Measurements from ENCODE around the gene PFDN2. TPM values are rescaled to one million over a fixed set of nuclear protein-coding genes. Genes with fewer than 3 reads are reported as not detected.
"Not testable (repeated sequence)": the region's sequence is repeated elsewhere in the genome, so short reads cannot be mapped to it uniquely, and the experiment has no call there.

The PFDN2 gene
- total RNA-seq, 1 experiment from 2014 or later = 200 TPM

DNA sequence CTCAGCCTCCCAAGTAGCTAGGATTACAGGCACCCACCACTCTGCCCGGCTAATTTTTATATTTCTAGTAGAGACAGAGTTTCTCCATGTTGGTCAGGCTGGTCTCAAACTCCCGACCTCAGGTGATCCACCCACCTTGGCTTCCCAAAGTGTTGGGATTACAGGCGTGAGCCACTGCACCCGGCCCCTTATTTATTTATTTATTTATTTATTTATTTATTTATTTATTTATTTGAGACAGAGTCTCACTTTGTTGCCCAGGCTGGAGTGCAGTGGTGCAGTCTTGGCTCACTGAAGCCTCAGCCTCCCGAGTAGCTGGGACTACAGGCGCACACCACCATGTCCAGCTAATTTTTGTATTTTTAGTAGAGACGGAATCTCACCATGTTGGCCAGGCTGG lies 52.2 kb downstream of the PFDN2 start:
- not testable (repeated sequence) for DNase-seq (ENCODE audit: extremely low read depth, low read depth)

DNA sequence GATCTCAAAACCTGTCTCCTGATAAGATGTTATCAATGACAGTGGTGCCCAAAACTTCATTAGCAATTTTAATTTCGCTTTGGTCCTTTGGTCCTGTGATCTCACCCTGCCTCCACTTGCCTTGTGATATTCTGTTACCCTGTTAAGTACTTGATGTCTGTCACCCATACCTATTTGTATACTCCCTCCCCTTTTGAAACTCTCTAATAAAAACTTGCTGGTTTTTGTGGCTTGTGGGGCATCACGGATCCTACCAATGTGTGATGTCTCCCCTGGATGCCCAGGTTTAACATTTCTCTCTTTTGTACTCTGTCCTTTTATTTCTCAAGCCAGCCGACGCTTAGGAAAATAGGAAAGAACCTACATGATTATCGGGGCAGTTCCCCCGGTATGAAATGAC lies 53.9 kb downstream of the PFDN2 start:
- not testable (repeated sequence) for DNase-seq (ENCODE audit: extremely low read depth, low read depth)

DNA sequence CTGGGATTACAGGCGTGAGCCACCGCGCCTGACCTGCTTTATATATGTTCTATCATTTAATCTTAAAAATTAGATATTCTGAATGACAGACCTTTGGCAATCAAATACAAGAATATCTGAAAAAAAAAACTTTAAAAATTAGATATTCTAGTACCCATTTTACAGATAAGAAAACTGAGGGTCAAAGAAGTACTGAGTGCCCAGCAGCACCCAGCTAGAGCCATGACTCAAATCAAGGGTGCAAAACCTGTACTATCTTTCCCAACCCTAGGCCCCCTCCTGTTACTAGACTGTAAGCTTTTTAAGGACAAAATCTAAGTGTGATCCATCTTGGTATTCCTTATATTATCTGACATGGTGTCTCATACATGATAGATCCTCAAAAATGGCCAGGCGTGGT lies 56.4 kb downstream of the PFDN2 start:
- DNase-seq (ENCODE audit: extremely low read depth, low read depth) = no peak

DNA sequence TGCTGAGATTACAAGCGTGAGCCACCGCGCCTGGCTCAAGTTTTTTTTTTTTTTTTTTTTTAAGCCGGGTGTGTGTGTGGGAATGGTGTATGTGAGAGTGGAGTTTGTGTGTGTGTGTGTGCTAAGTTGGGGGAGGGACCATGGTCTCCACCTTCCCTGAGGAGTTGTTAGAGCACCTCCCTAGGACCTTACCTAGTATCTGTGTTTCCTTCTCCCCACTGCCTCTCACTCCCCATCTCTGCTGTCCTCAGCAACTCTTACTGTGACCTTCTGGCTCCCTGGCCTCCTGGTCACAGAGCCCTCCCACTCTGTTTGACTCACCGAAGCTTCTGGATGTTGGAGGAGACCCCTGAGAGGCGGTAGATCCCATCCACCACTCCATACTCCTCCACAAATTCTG lies 58.5 kb downstream of the PFDN2 start:
- no peak for DNase-seq (ENCODE audit: extremely low read depth, low read depth)

DNA sequence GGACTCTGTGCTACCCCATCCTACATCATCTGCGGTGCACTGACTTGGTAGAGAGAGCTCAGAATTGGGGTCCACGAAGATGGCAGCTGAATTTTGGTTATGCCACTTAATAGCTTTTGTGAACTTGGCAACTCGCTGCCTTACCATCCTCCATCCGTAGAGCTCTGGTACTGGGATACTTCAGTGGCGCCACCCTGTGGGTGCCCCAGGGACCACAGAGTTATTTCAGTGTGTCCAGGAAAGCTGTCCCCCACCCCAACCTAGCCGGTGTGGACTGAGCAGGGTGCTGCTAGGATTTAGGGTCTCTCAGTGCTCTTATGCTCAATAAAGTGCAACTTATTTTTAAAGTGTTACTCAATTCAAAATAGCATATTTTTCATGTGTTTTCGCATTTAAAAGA lies 63.0 kb downstream of the PFDN2 start:
- DNase-seq (ENCODE audit: extremely low read depth, low read depth) = no peak

DNA sequence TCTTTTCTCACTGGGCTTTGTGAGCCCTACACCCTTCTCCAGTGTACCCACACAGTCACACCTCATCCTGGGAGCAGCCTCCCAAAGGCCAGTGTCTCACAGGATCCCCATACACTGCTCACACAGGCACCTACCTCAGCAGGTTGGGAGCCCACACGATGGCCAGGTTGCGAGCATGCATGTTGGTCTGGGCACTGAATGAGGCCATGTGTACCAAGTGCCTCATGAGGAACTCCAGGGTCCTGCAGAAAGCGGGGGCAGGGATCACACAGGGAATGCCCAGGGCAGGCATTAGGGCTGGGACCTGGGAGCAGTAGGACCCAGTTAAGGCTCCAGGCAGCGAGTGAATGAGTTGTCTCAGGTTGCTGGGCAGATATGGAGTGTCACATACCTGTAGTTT lies 63.6 kb downstream of the PFDN2 start:
- DNase-seq (ENCODE audit: extremely low read depth, low read depth) = no peak

DNA sequence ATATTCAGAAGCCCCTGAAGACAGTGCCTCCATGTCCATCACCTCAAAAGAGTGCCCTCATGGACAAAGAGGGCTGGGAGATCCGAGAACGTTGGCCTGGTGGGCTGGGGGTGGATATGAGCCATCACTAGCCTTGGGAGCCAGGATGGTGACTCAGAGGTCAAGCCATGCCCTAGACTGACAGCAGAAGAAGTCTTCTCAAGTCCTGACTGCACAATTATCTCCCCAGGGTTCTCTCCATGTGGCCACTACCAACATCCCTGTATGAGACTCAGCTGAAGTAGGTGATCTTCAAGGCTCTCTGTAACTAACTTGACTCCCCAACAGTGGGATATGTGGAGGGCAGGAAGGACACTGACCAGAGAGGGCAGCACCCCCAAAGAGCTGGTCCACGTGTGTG lies 64.9 kb downstream of the PFDN2 start:
- DNase-seq (ENCODE audit: extremely low read depth, low read depth) = no peak

DNA sequence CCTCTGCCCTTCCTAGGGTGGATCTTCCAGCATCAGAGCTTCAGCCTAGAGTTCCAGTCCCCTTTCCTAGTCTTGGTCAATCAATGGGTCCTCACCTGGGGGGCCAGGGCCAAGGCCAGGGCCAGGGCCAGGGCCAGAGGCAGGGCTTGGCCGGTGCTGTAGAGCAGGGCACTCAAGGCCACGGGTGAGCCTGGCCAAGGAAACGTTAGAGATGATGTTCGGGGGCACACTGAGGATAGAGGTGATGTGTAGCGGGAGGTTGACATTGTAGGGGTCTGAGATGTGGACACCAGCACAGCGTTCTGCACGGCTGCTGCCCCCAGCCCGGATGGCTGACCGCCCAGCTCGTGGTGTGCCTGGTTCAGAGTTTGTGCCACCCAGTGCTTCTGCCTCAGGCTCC lies 66.6 kb downstream of the PFDN2 start:
- no peak for DNase-seq (ENCODE audit: extremely low read depth, low read depth)

Small RNA genes within 50 kb of the gene (small RNA-seq; reads per million reads assigned to genes)
- gene RF01225 = 0 reads per million in 2 experiments

Other genes starting within 250 kb of the PFDN2 start
- not detected in 2 replicates for gene ITLN1, start 232.9 kb downstream of the PFDN2 start, total RNA-seq (2014; rRNA removed; shearing (Covaris generic))
- gene ITLN2, start 163.2 kb downstream of the PFDN2 start, total RNA-seq (2014; rRNA removed; shearing (Covaris generic)) = not detected in 2 replicates
- 20.7 and 23.7 TPM in 2 replicates for gene F11R, start 96.9 kb downstream of the PFDN2 start, total RNA-seq (2014; rRNA removed; shearing (Covaris generic))
- gene TSTD1, start 79.1 kb downstream of the PFDN2 start, total RNA-seq (2014; rRNA removed; shearing (Covaris generic)) = 29.8 and 37.6 TPM in 2 replicates
- 49.2 and 51.2 TPM in 2 replicates for gene USF1, start 72.1 kb downstream of the PFDN2 start, total RNA-seq (2014; rRNA removed; shearing (Covaris generic))
- gene ARHGAP30, start 48.1 kb downstream of the PFDN2 start, total RNA-seq (2014; rRNA removed; shearing (Covaris generic)) = 0.45 TPM in 1 of 2 replicates, not detected in the other
- gene NECTIN4, start 28.5 kb downstream of the PFDN2 start, total RNA-seq (2014; rRNA removed; shearing (Covaris generic)) = 0.55 and 1.0 TPM in 2 replicates
- 3.6 and 5.3 TPM in 2 replicates for gene KLHDC9, start 19.7 kb downstream of the PFDN2 start, total RNA-seq (2014; rRNA removed; shearing (Covaris generic))
- gene NIT1, start 68 bp upstream of the PFDN2 start, total RNA-seq (2014; rRNA removed; shearing (Covaris generic)) = 44.3 and 60.6 TPM in 2 replicates
- gene DEDD, start 14.6 kb upstream of the PFDN2 start, total RNA-seq (2014; rRNA removed; shearing (Covaris generic)) = 34.2 and 36.2 TPM in 2 replicates
- 124 and 143 TPM in 2 replicates for gene UFC1, start 35.9 kb upstream of the PFDN2 start, total RNA-seq (2014; rRNA removed; shearing (Covaris generic))
- gene USP21, start 41.5 kb upstream of the PFDN2 start, total RNA-seq (2014; rRNA removed; shearing (Covaris generic)) = 17.7 and 18.8 TPM in 2 replicates
- 27.1 and 27.3 TPM in 2 replicates for gene PPOX, start 48.4 kb upstream of the PFDN2 start, total RNA-seq (2014; rRNA removed; shearing (Covaris generic))
- 68.2 and 73.4 TPM in 2 replicates for gene B4GALT3, start 59.5 kb upstream of the PFDN2 start, total RNA-seq (2014; rRNA removed; shearing (Covaris generic))
- gene ADAMTS4, start 81.0 kb upstream of the PFDN2 start, total RNA-seq (2014; rRNA removed; shearing (Covaris generic)) = under 0.01 and 0.14 TPM in 2 replicates
- 161 and 175 TPM in 2 replicates for gene NDUFS2, start 84.3 kb upstream of the PFDN2 start, total RNA-seq (2014; rRNA removed; shearing (Covaris generic))
- gene FCER1G, start 97.3 kb upstream of the PFDN2 start, total RNA-seq (2014; rRNA removed; shearing (Covaris generic)) = not detected in 2 replicates
- gene APOA2, start 105.6 kb upstream of the PFDN2 start, total RNA-seq (2014; rRNA removed; shearing (Covaris generic)) = not detected in 2 replicates
- gene TOMM40L, start 108.0 kb upstream of the PFDN2 start, total RNA-seq (2014; rRNA removed; shearing (Covaris generic)) = 8.3 and 9.1 TPM in 2 replicates
- gene NR1I3, start 120.2 kb upstream of the PFDN2 start, total RNA-seq (2014; rRNA removed; shearing (Covaris generic)) = not detected in 2 replicates
- not detected in 2 replicates for gene PCP4L1, start 140.7 kb upstream of the PFDN2 start, total RNA-seq (2014; rRNA removed; shearing (Covaris generic))
- 54.3 and 54.9 TPM in 2 replicates for gene MPZ, start 191.9 kb upstream of the PFDN2 start, total RNA-seq (2014; rRNA removed; shearing (Covaris generic))
- gene SDHC, start 196.3 kb upstream of the PFDN2 start, total RNA-seq (2014; rRNA removed; shearing (Covaris generic)) = 67.9 and 70.4 TPM in 2 replicates
- gene CFAP126, start 249.8 kb upstream of the PFDN2 start, total RNA-seq (2014; rRNA removed; shearing (Covaris generic)) = not detected in 2 replicates